Placental pericyte (primary cell): ENCODE results near the gene ADGRD2. TPM values are rescaled to one million over a fixed set of nuclear protein-coding genes. Genes with fewer than 3 reads are reported as not detected.

Source experiments
- total RNA-seq: library from RNA; depleted of rRNA; stranded (reverse); fragments of >200 nt; gene quantifications from 2 replicates; pipeline ENCODE4 v1.2.3, GENCODE V29; 2012

Gene ADGRD2
- not detected in 2 replicates for total RNA-seq

DNA sequence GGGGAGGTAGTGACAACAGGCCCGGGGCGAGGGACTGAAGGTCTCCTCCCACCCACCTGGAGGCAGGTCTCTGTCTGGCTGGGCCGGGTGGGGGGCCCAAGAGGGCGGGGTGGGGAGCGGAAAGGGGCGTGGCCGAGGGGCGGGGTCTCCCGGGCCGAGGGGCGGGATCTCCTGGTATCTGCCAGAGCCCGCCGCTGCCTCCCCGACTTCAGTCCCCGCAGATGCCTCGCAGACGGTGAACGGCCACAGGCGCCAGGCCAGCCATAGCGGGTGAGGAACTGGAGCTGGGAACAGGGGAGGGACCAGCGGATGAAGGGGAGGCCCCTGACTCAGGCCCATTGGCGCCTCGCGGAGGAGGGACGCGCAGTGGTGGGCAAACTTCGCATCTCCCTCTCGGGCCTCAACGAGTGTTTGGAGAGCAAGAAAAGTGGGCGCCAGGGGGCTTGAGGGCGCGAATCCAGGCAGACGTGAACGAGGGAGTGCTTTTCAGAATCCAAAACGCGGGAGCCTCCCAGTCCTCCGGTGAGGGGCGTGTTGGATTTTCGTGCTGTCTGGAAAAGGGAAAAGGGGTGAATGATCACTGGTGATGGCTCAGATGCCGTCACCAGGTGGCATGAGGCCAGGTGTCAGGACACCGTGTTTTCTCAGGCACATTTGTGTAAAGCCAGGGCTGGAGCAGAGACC lies at the start of gene ADGRD2:
Gene ADGRD2 (plus strand): TSS at position 211 of the 684 bp plus-strand sequence. CDS start 1,216 bp downstream, outside the sequence.

DNA sequence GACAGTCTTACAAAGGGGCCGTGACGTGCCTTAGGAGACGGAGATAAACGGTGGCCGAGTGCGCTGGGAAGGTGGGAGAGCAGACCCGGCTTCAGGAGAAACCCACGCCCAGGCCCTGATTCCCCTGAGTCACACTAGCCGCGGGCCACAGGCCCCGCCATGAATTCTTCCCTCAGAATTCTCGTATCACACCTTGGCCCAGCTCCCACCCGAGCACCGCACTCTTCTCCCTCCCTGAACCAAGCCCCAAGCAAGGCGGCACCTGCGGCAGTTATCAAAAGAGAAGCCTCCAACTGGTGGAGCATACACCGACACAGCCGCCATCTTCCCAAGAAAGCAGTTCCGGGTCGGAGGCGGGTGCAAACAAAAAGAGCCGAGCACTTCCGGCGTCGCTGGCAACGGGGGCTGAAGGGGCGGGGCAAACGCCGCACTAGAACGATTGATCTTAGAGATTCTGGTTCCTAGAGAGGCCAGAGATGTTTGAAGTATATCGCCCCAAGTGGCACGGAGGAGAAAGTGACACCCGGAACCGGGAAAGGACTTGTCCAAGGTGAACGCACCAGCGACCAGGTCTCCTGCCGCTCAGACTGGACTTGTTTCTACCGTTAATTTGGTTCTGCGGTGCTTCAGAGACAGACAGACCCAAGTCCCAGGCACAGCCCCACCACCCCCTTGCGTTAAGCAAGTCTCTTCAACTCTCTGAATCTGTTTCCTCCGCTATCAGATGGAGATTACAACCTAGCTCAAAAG lies 35.0 kb upstream of the ADGRD2 start, which contains the start of gene PSMB7:
Gene PSMB7 (minus strand): TSS at position 341 of the 750 bp plus-strand sequence. CDS start 17 bp downstream, at position 324.

GRCh38 chr9:124506931-124507879 lies 57.0 kb downstream of the ADGRD2 start, which contains the start of gene NR5A1:
NR5A1 (minus strand) TSS chr9:124507399; CDS start chr9:124503395, 4,004 bp downstream.

Other genes starting within 250 kb of the ADGRD2 start
- gene NEK6, start 192.5 kb upstream of the ADGRD2 start, total RNA-seq: 38.4 and 78.6 TPM in 2 replicates
- gene PSMB7, start 35.0 kb upstream of the ADGRD2 start, total RNA-seq: 190 and 204 TPM in 2 replicates
- gene NR5A1, start 56.9 kb downstream of the ADGRD2 start, total RNA-seq: not detected in 2 replicates